HG03575 (cell line): ENCODE results near the gene PPP1R12C.
"Not testable (repeated sequence)": the region's sequence is repeated elsewhere in the genome, so short reads cannot be mapped to it uniquely, and the experiment has no call there.

ENCODE experiments used
- ATAC-seq: cut with Tn5 transposase; IDR thresholded peaks from one replicate; pipeline ENCODE4 v1.9.1; 2021; ENCODE audit not compliant: unreplicated experiment, insufficient number of reproducible peaks, low FRiP score; ENCODE audit errors: extremely low read depth

PPP1R12C gene

GRCh38 chr19:55114566-55115145, 2.8 kb downstream of the PPP1R12C start:
- ATAC-seq, result no peak

- no peak for ATAC-seq
Measured at GRCh38 chr19:55113570-55114039, 3.8 kb downstream of the PPP1R12C start.

GRCh38 chr19:55112777-55113569, 4.5 kb downstream of the PPP1R12C start:
- no peak for ATAC-seq

GRCh38 chr19:55112246-55112776, 5.1 kb downstream of the PPP1R12C start:
- ATAC-seq, result no peak

GRCh38 chr19:55111238-55111831, 6.1 kb downstream of the PPP1R12C start:
- ATAC-seq, result no peak

- ATAC-seq, result no peak
Measured at GRCh38 chr19:55109527-55110291, 7.7 kb downstream of the PPP1R12C start.

- ATAC-seq, result not testable (repeated sequence)
Measured at GRCh38 chr19:55107252-55107651, 10.2 kb downstream of the PPP1R12C start.

GRCh38 chr19:55106591-55106990, 10.8 kb downstream of the PPP1R12C start:
- no peak for ATAC-seq

GRCh38 chr19:55105237-55105636, 12.2 kb downstream of the PPP1R12C start:
- no peak for ATAC-seq

GRCh38 chr19:55103190-55103589, 14.2 kb downstream of the PPP1R12C start:
- ATAC-seq, result no peak

GRCh38 chr19:55101261-55101660, 16.2 kb downstream of the PPP1R12C start:
- ATAC-seq, result no peak

- ATAC-seq, result no peak
Measured at GRCh38 chr19:55099557-55100506, 17.6 kb downstream of the PPP1R12C start.

GRCh38 chr19:55098716-55099556, 18.5 kb downstream of the PPP1R12C start:
- ATAC-seq, result no peak

GRCh38 chr19:55097864-55098715, 19.3 kb downstream of the PPP1R12C start:
- ATAC-seq, result no peak

GRCh38 chr19:55096061-55096701, 21.3 kb downstream of the PPP1R12C start:
- no peak for ATAC-seq
